ENCODE measurements around the gene FCGR3A. TPM values are rescaled to one million over a fixed set of nuclear protein-coding genes. Genes with fewer than 3 reads are reported as not detected.

The FCGR3A gene
- total and polyA plus RNA-seq, 2 donors (not counting 1 experiment from before 2014, with no cell fraction given), result 1.3 to 3.1 TPM

- H3K27ac Mint-ChIP-seq, result no peak overlapping the region
- H4K20me1 ChIP-seq (ENCODE audit: control insufficient read depth, insufficient read depth, low read length, poor library complexity, severe bottlenecking), result no peaks in the 10 kb centered on the region
- intact Hi-C loops (cut with micrococcal nuclease), result no loop called here
These were observed 39.1 kb downstream of the FCGR3A start for GRCh38 chr1:161510477-161510876.

More at GRCh38 chr1:161510477-161510876, 39.1 kb downstream of the FCGR3A start:
- no peaks in the 10 kb centered on the region for H3K9me3 Mint-ChIP-seq (ENCODE audit: insufficient read depth)
- Histone ChIP-seq H3K27me3 (replicated peaks in 1 of 4; ENCODE audit: control extremely low read depth in 1 of 4, control insufficient read depth in 3 of 4, insufficient read depth in 4 of 4, low read length in 3 of 4) (peaks cover 0 to 3% (median 0%) of the 10 kb centered on the region in 4 experiments), H3K36me3 (replicated peaks in 1 of 2; ENCODE audit: control extremely low read depth in 1 of 2, control insufficient read depth in 1 of 2, extremely low read depth in 1 of 2, insufficient read depth in 2 of 2, low read length in 1 of 2) (no peaks in the 10 kb centered on the region), H3K27ac (ENCODE audit: low read length in 2 of 2) (no peak overlapping the region), H3K9ac (ENCODE audit: low read length) (no peak overlapping the region), H3K4me1 (ENCODE audit: control insufficient read depth in 2 of 2, insufficient read depth in 2 of 2, low read length in 2 of 2) (peaks cover 6 to 7% of the 10 kb centered on the region in 2 donors), H3K79me2 (ENCODE audit: control insufficient read depth, insufficient read depth, low read length) (no peaks in the 10 kb centered on the region), H3K9me3 (ENCODE audit: control extremely low read depth in 1 of 3, control insufficient read depth in 2 of 3, insufficient read depth in 1 of 3, low read length in 2 of 3) (no peaks in the 10 kb centered on the region), H3K4me3 (ENCODE audit: control extremely low read depth in 1 of 5, extremely low read depth in 1 of 5, insufficient read depth in 1 of 5, low read depth in 2 of 5, low read length in 4 of 5) (no peak overlapping the region), H2AFZ (ENCODE audit: insufficient read depth, low read depth, low read length, poor library complexity, severe bottlenecking) (no peak overlapping the region), H3K4me2 (replicated peaks; ENCODE audit: low read depth, low read length, poor library complexity, severe bottlenecking) (no peak overlapping the region)
- H3K4me3 Mint-ChIP-seq, result no peak overlapping the region
- no peak for ATAC-seq (ENCODE audit: low read depth)
- no peak for TF ChIP-seq CTCF (IDR thresholded peaks at IDR 0.05)
- no peak for TF ChIP-seq EZH2 (IDR thresholded peaks at IDR 0.05; ENCODE audit: borderline replicate concordance, insufficient read depth, low read depth, low read length, poor library complexity, severe bottlenecking)
- POLR2A ChIA-PET, result no interaction called here
- CTCF ChIA-PET, result no interaction called here
- no peak for DNase-seq
- peaks cover 11% of the 10 kb centered on the region for H3K4me1 Mint-ChIP-seq
- no peaks in the 10 kb centered on the region for H3K27me3 Mint-ChIP-seq
- 96% methylated on average over 3 of the region's 3 CpGs for WGBS (ENCODE audit: insufficient coverage)

Data from B cell (primary cell).